OCI-LY7 (cell line): Measurements from ENCODE around the gene RNF144A. TPM values are rescaled to one million over a fixed set of nuclear protein-coding genes. Genes with fewer than 3 reads are reported as not detected.

ENCODE experiments used
- BruUV-seq: library from RNA; stranded (reverse); fragments of 400-500 nt; replicated peaks from 2 replicates; lab custom pipeline; 2021; lab: Mats Ljungman, UMichigan
- CTCF ChIA-PET: fragments of 300-600 bp; sonication (Branson Sonifier 250); formaldehyde crosslinking; loops from one replicate; lab custom pipeline; 2022; ENCODE audit warnings: antibody characterized with exemption; ENCODE audit not compliant: unreplicated experiment; lab: Charles Lee
- POLR2A ChIA-PET: fragments of 300-600 bp; sonication (Branson Sonifier 250); formaldehyde crosslinking; loops from one replicate; lab custom pipeline; 2022; ENCODE audit warnings: antibody characterized with exemption; lab: Charles Lee
- DNase-seq: peaks from one replicate; pipeline ENCODE4 v3.0.0-alpha.2; 2015; ENCODE audit warnings: low spot score
- H2AFZ ChIP-seq: fragments of 200-600 bp; sonication (generic), shearing (Covaris generic); 2 replicates; pipeline ENCODE4 v1.6.1; 2014; ENCODE audit warnings: mild to moderate bottlenecking, antibody characterized with exemption, low read length, moderate library complexity
- H3K27ac ChIP-seq: fragments of 200-600 bp; sonication (generic); 2 replicates; pipeline ENCODE4 v1.5.1; 2014; ENCODE audit warnings: mixed run types, low read depth, mild to moderate bottlenecking, moderate library complexity, low read length, inconsistent platforms; ENCODE audit not compliant: poor library complexity, severe bottlenecking
- H3K36me3 ChIP-seq: fragments of 200-600 bp; sonication (generic); 2 replicates; pipeline ENCODE4 v1.6.1; 2014; ENCODE audit warnings: mild to moderate bottlenecking, antibody characterized with exemption, low read length, moderate library complexity, mixed read lengths; ENCODE audit not compliant: insufficient read depth
- H3K4me1 ChIP-seq: fragments of 200-600 bp; sonication (generic); 2 replicates; pipeline ENCODE4 v1.5.1; 2014; ENCODE audit warnings: mild to moderate bottlenecking, low read length; ENCODE audit not compliant: insufficient read depth, poor library complexity, severe bottlenecking
- H3K4me2 ChIP-seq: fragments of 200-600 bp; sonication (generic); 2 replicates; pipeline ENCODE4 v1.6.1; 2014; ENCODE audit warnings: mild to moderate bottlenecking, low read length
- H3K4me3 ChIP-seq: fragments of 200-600 bp; sonication (generic); 2 replicates; pipeline ENCODE4 v1.5.1; 2014; ENCODE audit warnings: mild to moderate bottlenecking, low read depth, low read length; ENCODE audit not compliant: poor library complexity, severe bottlenecking
- H3K79me2 ChIP-seq: fragments of 200-600 bp; sonication (generic); 2 replicates; pipeline ENCODE4 v1.6.1; 2016; ENCODE audit warnings: low read depth, mild to moderate bottlenecking, low read length, moderate library complexity, mixed read lengths; ENCODE audit not compliant: insufficient read depth
- H3K9me2 ChIP-seq: fragments of 200-600 bp; sonication (generic); 2 replicates; pipeline ENCODE4 v1.6.1; 2016; ENCODE audit warnings: mild to moderate bottlenecking, low read length, mixed read lengths; ENCODE audit not compliant: insufficient read depth
- H3K9me3 ChIP-seq: fragments of 200-600 bp; sonication (generic); 2 replicates; pipeline ENCODE4 v1.6.1; 2014; ENCODE audit warnings: mild to moderate bottlenecking, mixed run types, low read length, mixed read lengths
- H4K20me1 ChIP-seq: fragments of 200-600 bp; sonication (generic); 2 replicates; pipeline ENCODE4 v1.6.1; 2014; ENCODE audit warnings: mild to moderate bottlenecking, antibody characterized with exemption, low read length, moderate library complexity, mixed read lengths; ENCODE audit not compliant: insufficient read depth
- CTCF ChIP-seq: fragments of 200-600 bp; sonication (generic); conservative IDR thresholded peaks from 2 replicates; pipeline ENCODE4 v1.5.1; 2014; ENCODE audit warnings: mild to moderate bottlenecking, antibody characterized with exemption, low read length, moderate library complexity, mixed read lengths
- EZH2phosphoT487 ChIP-seq: fragments of 200-600 bp; sonication (generic); IDR thresholded peaks from 2 replicates; pipeline ENCODE4 v1.6.1; 2018; ENCODE audit warnings: low read depth, borderline replicate concordance, mild to moderate bottlenecking, mixed run types, antibody characterized with exemption, low read length, moderate library complexity, mixed read lengths
- intact Hi-C: fragments of 100-400 bp; cut with micrococcal nuclease; formaldehyde crosslinking; loops from one replicate; pipeline ENCODE4 v1.10.0; 2022; ENCODE audit not compliant: unreplicated experiment
- total RNA-seq, 2 experiments: library from RNA; depleted of rRNA in 1 of 2; stranded (reverse); fragments of >200 nt in 1 of 2; shearing (Covaris generic) in 1 of 2; gene quantifications; 2 replicates each; pipeline ENCODE4 v1.2.3, GENCODE V29; 2014 to 2022

Gene RNF144A
- total RNA-seq, 2 experiments from 2014 or later, result 1.1 to 1.9 TPM

DNA sequence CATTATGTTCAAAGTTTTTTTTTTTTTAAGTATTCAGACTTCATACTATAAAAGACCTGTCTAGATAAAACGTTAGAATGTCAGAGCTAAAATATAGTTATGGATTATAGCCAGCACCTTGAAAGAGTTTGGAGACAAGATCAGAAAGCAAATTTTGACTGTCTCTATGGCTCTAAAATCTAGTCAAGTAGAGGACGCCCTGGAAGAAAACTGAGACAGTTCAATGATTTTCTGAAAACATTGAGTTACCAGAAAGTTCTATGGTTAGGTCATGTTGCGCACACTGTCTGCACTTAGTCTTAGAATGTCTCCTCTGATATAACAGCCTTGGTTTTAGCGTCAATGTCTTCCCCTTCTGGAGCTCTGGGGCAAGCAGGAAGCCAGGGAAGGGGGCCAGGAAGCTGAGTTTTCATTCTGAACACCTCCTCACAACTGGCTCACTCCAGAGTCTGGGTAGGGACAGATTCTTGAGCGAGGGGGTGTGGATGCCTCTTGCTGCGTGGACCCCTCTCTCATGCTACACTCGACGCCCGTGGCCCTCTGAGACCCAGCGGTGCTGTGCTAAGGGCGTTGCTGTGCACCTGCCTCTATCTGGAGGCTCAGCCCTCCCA, 99.5 kb downstream of the RNF144A start:
- intact Hi-C loops, result no loop called here
- Histone ChIP-seq H3K9me3 (no peaks in the 10 kb centered on the region), H3K4me1 (no peaks in the 10 kb centered on the region), H3K36me3 (no peaks in the 10 kb centered on the region), H4K20me1 (no peaks in the 10 kb centered on the region), H3K4me2 (no peak overlapping the region), H3K9me2 (no peaks in the 10 kb centered on the region), H2AFZ (no peak overlapping the region), H3K27ac (no peak overlapping the region), H3K4me3 (no peak overlapping the region), H3K79me2 (no peaks in the 10 kb centered on the region)
- no peak for DNase-seq
- ChIA-PET CTCF (no interaction called here), POLR2A (interaction anchor here (0.6 to 1.2 kb wide), 4 partner anchors 15 to 67 kb away, joined by 3 to 6 read pairs (median 4); no protein-coding TSS in a partner anchor)
- no peak for TF ChIP-seq EZH2phosphoT487
- no peak for TF ChIP-seq CTCF
- BruUV-seq, result no TSS peak

GRCh38 chr2:7017671-7018281, 100.6 kb downstream of the RNF144A start:
- Histone ChIP-seq H3K79me2 (no peaks in the 10 kb centered on the region), H3K27ac (no peak overlapping the region), H3K36me3 (no peaks in the 10 kb centered on the region), H4K20me1 (no peaks in the 10 kb centered on the region), H3K4me3 (no peak overlapping the region), H2AFZ (no peak overlapping the region), H3K9me2 (no peaks in the 10 kb centered on the region), H3K4me1 (no peaks in the 10 kb centered on the region), H3K9me3 (no peaks in the 10 kb centered on the region), H3K4me2 (no peak overlapping the region)
- POLR2A ChIA-PET, result interaction anchor here (0.6 to 1.2 kb wide), 4 partner anchors 22 to 225 kb away, joined by 3 to 4 read pairs (median 3); no protein-coding TSS in a partner anchor
- intact Hi-C loops, result no loop called here
- BruUV-seq, result no TSS peak
- no peak for TF ChIP-seq CTCF
- TF ChIP-seq EZH2phosphoT487, result no peak
- DNase-seq, result no peak
- CTCF ChIA-PET, result no interaction called here

- intact Hi-C loops, result no loop called here
- Histone ChIP-seq H3K4me2 (no peak overlapping the region), H3K27ac (no peak overlapping the region), H3K4me1 (no peaks in the 10 kb centered on the region), H4K20me1 (no peaks in the 10 kb centered on the region), H3K79me2 (no peaks in the 10 kb centered on the region), H3K36me3 (no peaks in the 10 kb centered on the region), H3K9me2 (no peaks in the 10 kb centered on the region), H3K9me3 (no peaks in the 10 kb centered on the region), H2AFZ (no peak overlapping the region), H3K4me3 (no peak overlapping the region)
- BruUV-seq, result no TSS peak
- CTCF ChIA-PET, result no interaction called here
- TF ChIP-seq CTCF, result no peak
- no peak for TF ChIP-seq EZH2phosphoT487
- POLR2A ChIA-PET, result no interaction called here
- DNase-seq, result no peak
These were observed 101.1 kb downstream of the RNF144A start for GRCh38 chr2:7018282-7018701.
